GM12864 (cell line): Measurements from ENCODE around the gene SV2C.
"Not testable (repeated sequence)": the region's sequence is repeated elsewhere in the genome, so short reads cannot be mapped to it uniquely, and the experiment has no call there.

Experiments used
- DNase-seq: peaks from one replicate; pipeline ENCODE4 v3.0.0-alpha.2; 2011; ENCODE audit warnings: low read depth
- H3K4me3 ChIP-seq: 2 replicates; pipeline ENCODE4 v1.5.1; 2011; ENCODE audit warnings: mild to moderate bottlenecking, low read depth, low read length, control low read depth
- TF ChIP-seq, protein P1 (sequence below): IDR thresholded peaks from 2 replicates; pipeline ENCODE4 v1.5.1; 2011; ENCODE audit warnings: low read depth, mild to moderate bottlenecking, moderate library complexity, low read length, control low read depth, inconsistent platforms; ENCODE audit errors: missing control alignments

SV2C gene

DNA sequence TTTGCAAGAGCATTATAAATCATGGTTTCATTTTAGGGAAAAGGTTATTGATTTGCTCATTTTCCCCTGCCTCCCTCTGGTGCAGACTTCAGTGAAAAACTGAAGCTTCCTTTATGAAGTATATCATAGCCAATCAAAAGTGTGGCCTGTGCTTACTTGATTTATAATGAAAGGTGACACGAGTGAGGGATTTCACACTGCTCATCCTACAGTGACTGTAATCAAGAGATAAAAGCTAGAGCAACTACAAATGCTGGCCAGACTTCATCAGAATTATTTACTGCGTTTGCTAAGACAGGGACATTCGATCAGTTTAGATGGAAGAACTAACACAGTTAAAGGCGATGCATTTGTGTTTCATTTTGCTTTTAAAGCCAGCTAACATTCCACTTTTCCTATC is 151.5 kb downstream of the SV2C start:
- no peak overlapping the region for H3K4me3 ChIP-seq
- TF ChIP-seq, protein P1, sequence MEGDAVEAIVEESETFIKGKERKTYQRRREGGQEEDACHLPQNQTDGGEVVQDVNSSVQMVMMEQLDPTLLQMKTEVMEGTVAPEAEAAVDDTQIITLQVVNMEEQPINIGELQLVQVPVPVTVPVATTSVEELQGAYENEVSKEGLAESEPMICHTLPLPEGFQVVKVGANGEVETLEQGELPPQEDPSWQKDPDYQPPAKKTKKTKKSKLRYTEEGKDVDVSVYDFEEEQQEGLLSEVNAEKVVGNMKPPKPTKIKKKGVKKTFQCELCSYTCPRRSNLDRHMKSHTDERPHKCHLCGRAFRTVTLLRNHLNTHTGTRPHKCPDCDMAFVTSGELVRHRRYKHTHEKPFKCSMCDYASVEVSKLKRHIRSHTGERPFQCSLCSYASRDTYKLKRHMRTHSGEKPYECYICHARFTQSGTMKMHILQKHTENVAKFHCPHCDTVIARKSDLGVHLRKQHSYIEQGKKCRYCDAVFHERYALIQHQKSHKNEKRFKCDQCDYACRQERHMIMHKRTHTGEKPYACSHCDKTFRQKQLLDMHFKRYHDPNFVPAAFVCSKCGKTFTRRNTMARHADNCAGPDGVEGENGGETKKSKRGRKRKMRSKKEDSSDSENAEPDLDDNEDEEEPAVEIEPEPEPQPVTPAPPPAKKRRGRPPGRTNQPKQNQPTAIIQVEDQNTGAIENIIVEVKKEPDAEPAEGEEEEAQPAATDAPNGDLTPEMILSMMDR, result no peak
- no peak for DNase-seq

DNA sequence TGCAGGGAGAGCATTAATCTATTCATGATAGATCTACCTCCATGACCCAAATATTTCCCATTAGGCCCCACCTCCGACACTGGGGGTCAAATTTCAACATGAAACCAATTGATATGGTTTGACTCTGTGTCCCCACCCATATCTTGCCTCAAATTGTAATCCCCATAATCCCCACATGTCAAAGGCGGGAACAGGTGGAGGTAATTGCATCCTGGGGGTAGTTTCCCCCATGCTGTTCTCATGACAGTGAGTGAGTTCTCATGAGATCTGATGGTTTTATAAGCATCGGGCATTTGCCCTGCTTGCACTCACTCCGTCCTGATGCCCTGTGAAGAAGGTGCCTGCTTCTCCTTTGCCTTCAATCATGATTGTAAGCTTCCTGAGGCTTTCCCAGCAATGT is 153.5 kb downstream of the SV2C start:
- TF ChIP-seq, protein P1, result no peak
- H3K4me3 ChIP-seq, result no peak overlapping the region
- DNase-seq, result no peak

DNA sequence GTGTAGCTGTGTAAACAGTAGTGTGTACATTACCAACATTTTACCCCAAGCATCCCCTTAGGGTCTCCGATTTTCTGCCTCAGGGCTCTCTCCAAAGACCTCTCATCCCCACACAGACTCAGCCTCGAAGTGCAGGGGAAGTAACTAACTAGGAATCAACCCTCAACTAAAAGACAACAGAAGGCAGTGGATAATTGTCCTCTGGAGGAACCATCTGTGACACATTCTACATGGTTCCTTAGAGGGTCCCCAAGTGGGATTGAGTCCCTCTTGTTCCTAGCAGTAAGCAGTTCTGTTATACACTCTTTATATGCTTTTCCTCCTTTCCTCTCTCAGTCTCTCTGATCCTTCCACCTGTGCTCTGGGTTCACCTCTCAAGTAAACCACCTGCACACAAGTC is 157.2 kb downstream of the SV2C start:
- no peak for DNase-seq
- no peak overlapping the region for H3K4me3 ChIP-seq
- TF ChIP-seq, protein P1, result no peak

DNA sequence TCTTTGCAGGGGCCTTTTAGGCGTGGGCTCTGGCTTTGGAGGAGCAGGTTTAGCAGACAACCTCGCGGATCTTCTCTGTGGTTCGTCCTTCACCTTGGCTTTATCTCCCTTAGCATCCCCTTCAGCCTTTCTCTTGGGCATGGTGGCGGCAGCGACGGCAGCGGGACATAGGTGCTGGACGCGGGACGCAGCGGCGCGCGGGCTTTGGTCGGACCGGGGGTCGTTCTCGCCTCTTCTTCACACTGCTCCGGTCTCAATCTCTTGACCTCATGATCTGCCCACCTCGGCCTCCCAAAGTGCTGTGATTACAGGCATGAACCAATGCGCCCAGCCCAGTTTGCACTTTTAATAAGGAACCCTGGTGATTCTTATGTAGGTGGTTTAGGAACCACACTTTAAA is 159.0 kb downstream of the SV2C start:
- H3K4me3 ChIP-seq, DNase-seq: not testable (repeated sequence)

DNA sequence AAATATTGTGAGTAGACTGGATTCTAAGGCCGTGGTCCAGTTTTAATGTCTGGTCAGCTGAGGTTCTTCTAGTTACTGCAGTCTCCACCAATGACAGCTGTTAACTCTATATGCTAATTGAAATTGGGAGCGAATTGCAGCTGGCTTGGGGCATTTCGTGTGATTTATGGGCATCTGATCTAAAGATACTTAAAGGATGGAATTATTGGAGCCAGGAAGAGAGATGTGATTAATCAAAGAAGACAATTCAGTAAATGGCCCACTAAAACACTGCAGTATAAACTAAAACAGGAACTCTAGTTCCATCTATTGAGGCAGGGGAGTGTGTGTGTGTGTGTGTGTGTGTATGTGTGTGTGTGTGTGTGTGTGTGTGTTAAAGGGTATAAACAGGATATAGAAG is 162.4 kb downstream of the SV2C start:
- TF ChIP-seq, protein P1, result no peak
- H3K4me3 ChIP-seq, result no peak overlapping the region
- no peak for DNase-seq

DNA sequence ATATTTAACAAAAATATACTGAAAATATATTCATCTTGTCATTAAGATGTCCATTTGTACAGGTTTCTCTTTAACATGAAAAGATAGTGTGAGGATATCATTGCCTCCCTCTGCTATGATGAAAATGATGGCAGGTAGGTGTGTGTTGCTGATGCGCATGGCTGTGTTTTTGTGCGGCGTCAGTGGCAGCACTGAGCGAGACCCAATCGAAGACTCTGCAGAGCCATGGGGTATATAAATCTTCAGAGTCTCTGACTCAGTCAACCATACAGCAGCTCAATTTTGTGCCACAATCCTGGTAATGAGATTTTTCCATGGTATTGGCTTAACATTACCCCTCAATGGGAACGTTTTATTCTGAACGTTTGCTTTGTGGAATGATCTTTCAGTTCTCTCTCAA is 166.4 kb downstream of the SV2C start:
- DNase-seq, result no peak
- H3K4me3 ChIP-seq, result no peak overlapping the region
- TF ChIP-seq, protein P1, result no peak

DNA sequence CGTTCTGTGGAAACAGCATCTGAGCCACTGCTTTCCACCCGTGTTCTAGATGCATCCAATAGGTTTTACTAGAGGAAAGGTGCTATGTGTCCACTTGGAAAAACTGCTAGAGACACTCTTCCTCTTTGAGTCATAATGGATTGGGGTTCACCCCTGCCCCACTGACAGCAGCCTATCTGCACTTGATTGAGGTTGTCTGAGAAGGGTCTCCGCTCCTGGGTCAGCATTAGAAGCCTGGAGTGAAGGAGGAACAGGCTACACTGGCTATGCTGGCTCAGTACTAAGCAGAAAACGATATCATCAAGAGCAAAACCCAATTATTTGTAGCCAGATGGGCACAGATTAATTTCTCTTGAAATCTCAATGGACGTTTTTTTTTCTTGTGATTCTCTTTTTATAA is 167.3 kb downstream of the SV2C start:
- no peak for DNase-seq
- TF ChIP-seq, protein P1, result no peak
- no peak overlapping the region for H3K4me3 ChIP-seq

DNA sequence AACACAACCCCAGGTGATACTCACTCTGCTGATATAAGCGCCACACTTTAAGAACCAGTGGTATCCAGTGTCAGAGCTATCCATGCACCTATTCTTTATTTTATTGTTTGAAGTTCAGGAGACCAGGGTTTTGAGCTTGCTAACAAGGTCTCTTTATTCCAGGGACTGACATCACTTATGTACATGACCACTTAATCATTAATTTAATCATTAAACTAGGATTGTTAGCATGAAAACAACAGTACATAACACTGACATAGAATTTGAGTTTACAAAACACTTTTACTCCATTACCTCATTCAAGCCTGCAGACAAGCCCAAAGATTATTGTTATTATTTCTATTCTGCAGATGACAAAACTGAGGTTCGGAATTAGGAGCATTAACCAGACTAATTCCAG is 168.5 kb downstream of the SV2C start:
- TF ChIP-seq, protein P1, result no peak
- H3K4me3 ChIP-seq, result no peak overlapping the region
- DNase-seq, result no peak
